Left ventricle myocardium inferior (tissue), 1 donor: Measurements from ENCODE around the gene GCSAM. TPM values are rescaled to one million over a fixed set of nuclear protein-coding genes. Genes with fewer than 3 reads are reported as not detected.

Source experiments
- DNase-seq: peaks from one replicate; pipeline ENCODE4 v3.0.0-alpha.2; 2020
- H3K27ac ChIP-seq: fragments of 200-600 bp; replicated peaks from 2 replicates; pipeline ENCODE4 v1.8.0; 2021
- H3K27me3 ChIP-seq: fragments of 200-600 bp; 2 replicates; pipeline ENCODE4 v1.8.0; 2021; ENCODE audit warnings: low read depth
- H3K36me3 ChIP-seq: fragments of 200-600 bp; 2 replicates; pipeline ENCODE4 v1.8.0; 2021
- H3K4me1 ChIP-seq: fragments of 200-600 bp; 2 replicates; pipeline ENCODE4 v1.8.0; 2021
- H3K4me3 ChIP-seq: fragments of 200-600 bp; 2 replicates; pipeline ENCODE4 v1.8.0; 2021; ENCODE audit warnings: mild to moderate bottlenecking, moderate library complexity
- H3K9me3 ChIP-seq: fragments of 200-600 bp; replicated peaks from 2 replicates; pipeline ENCODE4 v1.8.0; 2021
- intact Hi-C: fragments of 100-400 bp; cut with micrococcal nuclease; formaldehyde crosslinking; loops from one replicate; pipeline ENCODE4 v1.11.0; 2022
- total RNA-seq: library from RNA; stranded (reverse); fragmentation: NEBNext Ultra II Directional; extraction: Animal tissue kit (Norgen Biotek cat#: 25700); gene quantifications from one replicate; pipeline ENCODE4 v1.2.1, GENCODE V29; 2021
- TF ChIP-seq, protein P1 (sequence below): fragments of 200-600 bp; IDR thresholded peaks from 2 replicates; pipeline ENCODE4 v1.8.0; 2021; ENCODE audit warnings: antibody characterized with exemption, mild to moderate bottlenecking, borderline replicate concordance
- donor health status: DM: no; HTN: yes; CAD: no; lungs with severe emphysema.

GCSAM gene
- total RNA-seq, 1 donor from 2014 or later = 0.25 TPM

DNA sequence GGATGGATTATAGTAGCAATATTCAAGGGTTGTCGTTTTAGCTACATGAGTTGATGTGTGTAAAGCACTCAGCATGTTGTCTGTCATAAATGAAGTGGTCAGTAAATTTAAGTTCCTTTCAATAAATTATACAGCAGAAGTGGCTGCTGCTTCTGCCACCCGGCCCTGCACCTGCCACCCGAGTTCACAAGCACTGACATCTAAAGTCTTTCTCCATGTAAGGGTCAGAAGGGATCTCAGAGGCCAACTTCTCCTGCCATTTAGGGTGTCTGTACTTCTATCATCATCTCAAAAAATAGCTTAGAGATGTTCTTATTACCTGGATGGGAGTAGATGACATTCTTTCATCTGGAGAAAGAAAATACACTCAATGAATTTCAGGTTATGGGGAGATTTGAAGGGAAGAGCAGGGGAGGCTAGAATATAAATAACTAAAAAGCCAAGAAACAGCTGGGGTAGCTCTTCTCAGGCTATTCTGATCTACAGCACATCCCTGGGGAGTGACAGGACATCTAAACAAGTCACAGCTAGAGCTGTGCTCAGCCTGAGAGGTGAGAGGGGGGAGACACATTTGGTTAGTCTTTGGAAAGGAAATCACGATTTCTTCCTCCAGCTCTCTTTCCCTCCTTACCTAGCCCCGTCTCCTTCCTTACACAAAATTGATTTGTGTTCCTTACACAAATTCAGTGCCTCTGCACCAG is 8.0 kb downstream of the GCSAM start:
- intact Hi-C loops = no loop called here
- H3K36me3 ChIP-seq = peaks cover 2% of the 10 kb centered on the region

DNA sequence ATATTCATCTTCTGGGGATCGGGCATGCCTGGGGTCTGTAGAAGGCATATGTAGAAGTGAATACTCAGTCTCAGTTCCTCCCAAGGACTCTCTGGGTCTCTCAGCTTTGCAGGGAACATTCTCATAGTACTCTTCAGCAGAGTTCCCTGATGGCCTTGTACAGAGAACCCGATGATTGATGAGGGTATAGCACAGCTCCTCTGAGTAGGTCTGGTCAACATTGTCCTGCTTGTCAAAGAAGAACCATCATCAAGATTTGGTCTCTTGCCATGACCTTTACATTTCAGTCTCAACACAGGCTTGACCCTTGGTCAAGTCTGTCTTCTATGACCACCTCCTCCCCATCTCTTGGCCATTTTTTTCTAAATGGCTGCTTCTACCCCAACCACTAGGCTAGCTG is 9.5 kb downstream of the GCSAM start:
- Histone ChIP-seq H3K4me1 (peaks cover 22% of the 10 kb centered on the region), H3K9me3 (no peaks in the 10 kb centered on the region), H3K27ac (no peak overlapping the region), H3K4me3 (no peak overlapping the region), H3K27me3 (no peaks in the 10 kb centered on the region), H3K36me3 (peaks cover 2% of the 10 kb centered on the region)
- no peak for DNase-seq
- intact Hi-C loops = no loop called here
- TF ChIP-seq, protein P1, sequence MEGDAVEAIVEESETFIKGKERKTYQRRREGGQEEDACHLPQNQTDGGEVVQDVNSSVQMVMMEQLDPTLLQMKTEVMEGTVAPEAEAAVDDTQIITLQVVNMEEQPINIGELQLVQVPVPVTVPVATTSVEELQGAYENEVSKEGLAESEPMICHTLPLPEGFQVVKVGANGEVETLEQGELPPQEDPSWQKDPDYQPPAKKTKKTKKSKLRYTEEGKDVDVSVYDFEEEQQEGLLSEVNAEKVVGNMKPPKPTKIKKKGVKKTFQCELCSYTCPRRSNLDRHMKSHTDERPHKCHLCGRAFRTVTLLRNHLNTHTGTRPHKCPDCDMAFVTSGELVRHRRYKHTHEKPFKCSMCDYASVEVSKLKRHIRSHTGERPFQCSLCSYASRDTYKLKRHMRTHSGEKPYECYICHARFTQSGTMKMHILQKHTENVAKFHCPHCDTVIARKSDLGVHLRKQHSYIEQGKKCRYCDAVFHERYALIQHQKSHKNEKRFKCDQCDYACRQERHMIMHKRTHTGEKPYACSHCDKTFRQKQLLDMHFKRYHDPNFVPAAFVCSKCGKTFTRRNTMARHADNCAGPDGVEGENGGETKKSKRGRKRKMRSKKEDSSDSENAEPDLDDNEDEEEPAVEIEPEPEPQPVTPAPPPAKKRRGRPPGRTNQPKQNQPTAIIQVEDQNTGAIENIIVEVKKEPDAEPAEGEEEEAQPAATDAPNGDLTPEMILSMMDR = no peak

More for the DNA sequence above, 8.0 kb downstream of the GCSAM start:
- H3K9me3 ChIP-seq = no peaks in the 10 kb centered on the region
- H3K4me3 ChIP-seq = no peak overlapping the region
- no peak for DNase-seq
- peaks cover 22% of the 10 kb centered on the region for H3K4me1 ChIP-seq
- no peaks in the 10 kb centered on the region for H3K27me3 ChIP-seq
- H3K27ac ChIP-seq = no peak overlapping the region
- TF ChIP-seq, protein P1 = no peak

DNA sequence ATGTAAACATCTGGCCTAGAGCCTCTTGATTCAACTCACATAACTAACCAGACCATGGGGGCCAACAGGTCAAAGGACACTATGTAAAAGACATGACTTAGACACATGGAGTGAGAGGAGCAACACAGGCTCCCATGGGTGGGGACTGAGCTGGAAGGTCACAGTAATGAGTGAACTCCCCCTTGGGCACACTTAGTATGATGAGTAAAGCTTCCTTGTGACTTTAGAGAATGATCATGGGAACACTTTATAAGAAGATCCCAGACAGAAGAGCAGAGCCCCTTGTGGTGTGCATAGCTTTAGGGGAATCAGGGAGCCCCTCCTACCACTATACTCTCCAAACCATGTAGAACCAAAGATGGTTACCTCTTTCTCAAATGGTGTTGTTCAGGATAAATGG is 10.2 kb downstream of the GCSAM start:
- no peak overlapping the region for H3K27ac ChIP-seq
- H3K27me3 ChIP-seq = no peaks in the 10 kb centered on the region
- peaks cover 19% of the 10 kb centered on the region for H3K4me1 ChIP-seq
- peaks cover 2% of the 10 kb centered on the region for H3K36me3 ChIP-seq
- H3K4me3 ChIP-seq = no peak overlapping the region
- intact Hi-C loops = no loop called here
- no peak for DNase-seq
- TF ChIP-seq, protein P1 = no peak
- no peaks in the 10 kb centered on the region for H3K9me3 ChIP-seq

DNA sequence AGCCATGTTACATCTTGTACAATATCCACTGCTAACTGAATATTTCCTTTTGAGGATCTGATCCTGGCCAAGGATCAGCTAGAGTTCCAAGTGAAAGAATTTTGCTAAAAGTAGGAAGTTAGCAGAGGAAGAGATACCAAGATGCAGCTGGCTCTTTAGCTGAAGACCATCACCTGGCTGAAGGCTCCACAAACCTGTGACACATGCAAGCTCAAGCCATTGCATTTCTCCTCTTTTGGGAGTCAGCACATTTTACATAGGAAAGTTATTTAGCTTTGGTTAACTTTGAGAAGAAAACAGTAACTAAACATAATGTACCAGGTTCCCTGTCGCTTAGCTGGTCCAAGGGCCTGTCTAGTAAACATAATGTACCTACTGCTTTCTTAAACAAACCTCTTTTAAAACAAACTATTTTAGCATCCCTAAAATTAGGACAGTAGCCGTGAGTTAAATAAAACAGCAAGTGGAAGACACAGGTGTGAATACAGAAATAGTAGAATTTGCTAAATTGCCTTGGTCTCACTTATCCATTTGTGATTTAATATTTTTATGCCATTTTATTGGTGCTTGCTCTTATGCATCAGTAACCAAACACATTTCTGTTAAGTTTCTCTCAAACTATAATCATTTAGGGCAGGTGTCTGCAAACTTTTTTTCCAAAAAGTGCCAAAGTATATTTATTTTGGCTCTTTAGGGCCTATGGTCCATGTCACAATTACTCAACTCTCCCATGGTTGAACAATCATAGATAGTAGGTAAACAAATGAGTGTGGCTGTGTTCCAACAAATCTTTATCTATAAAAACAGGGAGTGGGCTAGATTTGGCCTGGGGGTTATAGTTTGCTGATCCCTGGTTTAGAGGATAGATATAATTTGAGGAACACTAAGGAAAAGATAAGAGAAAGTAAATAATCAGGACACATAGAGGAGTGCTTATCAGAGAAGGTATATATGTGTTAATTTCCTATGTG is 11.2 kb downstream of the GCSAM start:
- intact Hi-C loops = no loop called here
- Histone ChIP-seq H3K36me3 (peaks cover 2% of the 10 kb centered on the region), H3K27me3 (no peaks in the 10 kb centered on the region), H3K9me3 (no peaks in the 10 kb centered on the region), H3K4me1 (peaks cover 17% of the 10 kb centered on the region), H3K27ac (no peak overlapping the region), H3K4me3 (no peak overlapping the region)
- TF ChIP-seq, protein P1 = no peak
- no peak for DNase-seq

DNA sequence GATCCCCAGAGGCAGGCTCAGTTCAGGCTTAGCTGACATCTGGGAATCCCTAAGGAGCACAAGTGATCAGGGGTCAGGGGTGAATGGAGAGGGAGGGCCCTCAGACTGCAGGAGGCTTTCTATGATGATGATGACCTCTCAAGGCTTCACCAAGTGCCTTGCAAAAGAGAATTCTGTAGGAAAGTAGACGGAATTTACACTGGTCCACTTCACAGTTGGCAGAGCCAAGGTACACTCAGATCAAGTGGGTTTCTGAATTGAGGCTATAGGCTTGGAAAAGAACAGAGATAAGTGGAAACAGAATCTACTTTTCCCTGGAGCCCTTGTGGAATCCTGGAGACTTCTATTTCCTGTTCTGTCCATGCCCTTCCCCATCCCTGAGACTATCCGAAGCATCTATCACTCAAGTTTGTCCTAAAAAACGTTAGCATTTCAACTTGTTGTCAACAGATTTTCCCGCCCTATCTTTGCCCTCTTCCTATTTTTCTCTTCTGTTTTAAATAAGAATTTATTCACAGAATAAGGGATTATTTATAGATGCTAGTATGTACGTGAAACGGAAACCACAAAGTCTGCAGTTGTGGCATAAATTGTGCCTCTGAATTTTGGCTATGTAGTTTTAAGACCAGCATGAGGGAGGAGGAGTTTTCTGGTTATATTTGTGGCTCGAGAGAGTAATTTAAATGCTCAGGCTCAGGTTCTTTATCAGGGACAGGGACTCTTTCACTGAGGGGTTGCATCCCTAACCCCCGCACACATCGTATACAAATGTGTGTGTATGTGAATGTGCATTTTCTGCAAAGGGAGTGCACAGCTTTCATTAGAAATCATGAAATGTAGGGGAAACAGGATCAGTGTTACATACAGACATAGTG is 12.8 kb downstream of the GCSAM start:
- Histone ChIP-seq H3K27me3 (no peaks in the 10 kb centered on the region), H3K27ac (no peak overlapping the region), H3K4me1 (peaks cover 20% of the 10 kb centered on the region), H3K36me3 (peaks cover 2% of the 10 kb centered on the region), H3K9me3 (no peaks in the 10 kb centered on the region), H3K4me3 (no peak overlapping the region)
- TF ChIP-seq, protein P1 = no peak
- no peak for DNase-seq
- intact Hi-C loops = loop anchor here (10.0 kb wide), 1 partner anchor 175 kb away; the partner anchor contains the start of gene SLC9C1
